ENCODE data around the gene GDNF. TPM values are rescaled to one million over a fixed set of nuclear protein-coding genes. Genes with fewer than 3 reads are reported as not detected.

The GDNF gene
- total and polyA plus RNA-seq, 2 donors, result 0.07 to 0.24 TPM

DNA sequence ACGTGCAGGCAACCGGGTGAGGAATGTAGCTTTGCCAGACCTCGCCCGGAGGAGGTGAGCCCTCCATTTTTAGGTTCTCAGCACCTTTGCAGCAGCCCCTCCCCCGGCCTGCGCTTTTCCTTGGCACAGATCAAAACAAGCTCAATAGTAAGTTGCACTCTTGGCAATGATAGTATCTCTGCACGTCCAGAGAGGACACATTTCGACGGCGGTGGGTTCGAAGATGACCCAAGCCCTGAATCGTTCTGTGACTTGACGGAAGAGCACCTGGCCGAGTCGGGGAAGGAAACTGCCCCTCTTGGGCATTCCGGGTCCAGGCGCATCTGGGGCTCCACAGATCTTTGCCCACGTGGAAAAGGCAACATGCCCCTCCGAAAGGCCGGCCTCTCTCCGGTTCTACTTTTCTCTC lies 904 bp downstream of the GDNF start:
- H3K27me3 ChIP-seq (ENCODE audit: control insufficient read depth in 2 of 2, insufficient read depth in 1 of 2, low read length in 1 of 2), result peaks cover 79 to 98% of the 10 kb centered on the region in 2 donors
- no peak overlapping the region for H3K4me3 ChIP-seq (ENCODE audit: low read length in 2 of 2)
- 11% methylated on average over 21 of the region's 21 CpGs for WGBS
- peaks cover 0 to 16% of the 10 kb centered on the region in 2 donors for H3K4me1 ChIP-seq (ENCODE audit: control insufficient read depth in 2 of 2, insufficient read depth in 2 of 2, low read length in 2 of 2)
- no peak for DNase-seq (ENCODE audit: low read depth in 6 of 9, low spot score in 9 of 9)
- peaks cover 2 to 16% of the 10 kb centered on the region in 2 donors for H3K9me3 ChIP-seq (ENCODE audit: control insufficient read depth in 2 of 2, insufficient read depth in 1 of 2, low read length in 1 of 2)
- no peak overlapping the region for H3K27ac ChIP-seq (ENCODE audit: low read depth in 1 of 2, low read length in 1 of 2)
- H3K36me3 ChIP-seq (ENCODE audit: control insufficient read depth in 2 of 2, insufficient read depth in 2 of 2, low read length in 1 of 2), result no peaks in the 10 kb centered on the region

GRCh38 chr5:37838152-37838932 lies 1.5 kb downstream of the GDNF start:
- DNase-seq (ENCODE audit: low read depth in 6 of 9, low spot score in 9 of 9), result no peak
- no peak overlapping the region for H3K27ac ChIP-seq (ENCODE audit: low read depth in 1 of 2, low read length in 1 of 2)
- WGBS, result 5% methylated on average over 47 of the region's 47 CpGs
- peaks cover 2 to 16% of the 10 kb centered on the region in 2 donors for H3K9me3 ChIP-seq (ENCODE audit: control insufficient read depth in 2 of 2, insufficient read depth in 1 of 2, low read length in 1 of 2)
- H3K36me3 ChIP-seq (ENCODE audit: control insufficient read depth in 2 of 2, insufficient read depth in 2 of 2, low read length in 1 of 2), result no peaks in the 10 kb centered on the region
- peaks cover 85 to 98% of the 10 kb centered on the region in 2 donors for H3K27me3 ChIP-seq (ENCODE audit: control insufficient read depth in 2 of 2, insufficient read depth in 1 of 2, low read length in 1 of 2)
- H3K4me3 ChIP-seq (ENCODE audit: low read length in 2 of 2), result no peak overlapping the region
- peaks cover 0 to 16% of the 10 kb centered on the region in 2 donors for H3K4me1 ChIP-seq (ENCODE audit: control insufficient read depth in 2 of 2, insufficient read depth in 2 of 2, low read length in 2 of 2)

DNA sequence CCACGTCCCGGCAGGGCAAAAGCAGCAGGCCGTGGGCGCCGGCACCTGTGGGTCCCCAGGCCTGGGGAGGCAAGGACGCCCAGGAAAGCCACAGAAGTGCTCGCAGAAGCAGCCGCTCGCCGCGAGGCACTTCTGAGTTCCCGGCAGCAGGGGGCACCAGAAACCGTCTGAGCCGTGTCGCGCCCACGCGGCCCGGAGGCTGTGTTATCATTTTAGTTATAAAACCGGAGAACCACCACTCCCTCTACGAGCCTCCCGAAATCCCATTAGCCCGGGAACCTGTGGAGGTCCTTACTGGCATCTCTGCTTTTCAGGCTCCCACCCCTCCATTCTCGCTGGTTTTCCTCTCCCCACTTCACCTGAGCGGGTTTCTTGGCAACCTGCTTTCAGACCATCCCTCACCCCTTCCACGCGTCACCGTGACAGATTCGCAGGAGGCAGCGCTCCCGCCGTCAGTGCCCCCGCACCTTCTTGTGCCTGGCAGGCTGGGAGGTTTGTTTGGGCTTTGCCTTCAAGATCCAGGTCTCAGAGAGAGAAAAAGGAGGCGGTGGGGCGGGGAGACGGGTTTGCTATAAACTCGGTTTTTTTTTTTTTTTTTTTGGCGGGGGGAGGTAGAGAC lies 2.3 kb downstream of the GDNF start:
- Histone ChIP-seq H3K27ac (ENCODE audit: low read depth in 1 of 2, low read length in 1 of 2) (no peak overlapping the region), H3K9me3 (ENCODE audit: control insufficient read depth in 2 of 2, insufficient read depth in 1 of 2, low read length in 1 of 2) (peaks cover 2 to 16% of the 10 kb centered on the region in 2 donors), H3K27me3 (ENCODE audit: control insufficient read depth in 2 of 2, insufficient read depth in 1 of 2, low read length in 1 of 2) (peaks cover 88 to 99% of the 10 kb centered on the region in 2 donors), H3K4me3 (ENCODE audit: low read length in 2 of 2) (no peak overlapping the region), H3K4me1 (ENCODE audit: control insufficient read depth in 2 of 2, insufficient read depth in 2 of 2, low read length in 2 of 2) (peaks cover 0 to 16% of the 10 kb centered on the region in 2 donors), H3K36me3 (ENCODE audit: control insufficient read depth in 2 of 2, insufficient read depth in 2 of 2, low read length in 1 of 2) (no peaks in the 10 kb centered on the region)
- peak in 8 of 9 donors; percentile 12 to 60 (median 28) for DNase-seq (ENCODE audit: low read depth in 6 of 9, low spot score in 9 of 9)
- 4% methylated on average over 38 of the region's 38 CpGs for WGBS

DNA sequence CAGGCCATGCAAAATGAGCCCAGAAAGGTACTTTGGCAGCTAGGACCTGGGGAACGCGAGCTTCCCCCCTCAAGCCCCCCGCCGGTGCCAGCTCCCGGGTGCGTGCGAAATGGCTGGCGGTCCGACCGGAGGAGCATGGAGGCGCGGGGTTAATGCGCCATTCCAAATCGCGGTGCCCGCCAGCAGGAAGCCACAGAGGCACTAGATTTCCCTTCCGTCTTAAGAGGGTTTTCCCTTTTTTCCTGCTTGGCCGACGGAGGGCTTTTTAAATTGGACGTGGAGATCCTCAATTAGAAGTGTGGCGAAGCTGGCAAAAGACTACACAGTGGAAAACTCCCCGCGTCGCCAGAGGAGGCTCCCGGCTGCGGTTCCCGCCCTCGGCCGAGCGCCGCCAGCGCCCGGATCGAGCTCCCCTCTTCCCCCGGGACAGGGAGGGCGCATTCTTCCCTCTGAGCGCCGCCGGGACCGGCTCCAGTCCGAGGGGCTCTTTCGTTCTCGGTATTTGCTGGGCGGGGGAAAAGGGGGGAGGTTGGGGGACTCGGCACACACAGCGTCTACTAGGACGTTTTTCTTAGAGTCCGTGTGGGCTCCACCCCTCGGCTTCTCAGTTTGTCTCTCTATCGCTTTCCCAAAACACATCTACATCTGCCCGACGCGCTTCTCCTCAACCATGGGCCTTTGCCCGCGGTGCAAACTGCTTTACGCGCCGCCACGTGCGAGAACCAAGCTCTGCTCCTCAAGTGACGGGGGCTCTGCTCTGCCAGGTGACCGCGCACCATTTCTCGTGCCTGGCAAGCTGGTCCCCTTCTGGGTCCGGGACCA lies 3.0 kb downstream of the GDNF start:
- WGBS, result 3% methylated on average over 65 of the region's 65 CpGs
- no peaks in the 10 kb centered on the region for H3K36me3 ChIP-seq (ENCODE audit: control insufficient read depth in 2 of 2, insufficient read depth in 2 of 2, low read length in 1 of 2)

GRCh38 chr5:37836235-37836591 lies 3.6 kb downstream of the GDNF start:
- H3K4me3 ChIP-seq (ENCODE audit: low read length in 2 of 2), result no peak overlapping the region
- no peaks in the 10 kb centered on the region for H3K36me3 ChIP-seq (ENCODE audit: control insufficient read depth in 2 of 2, insufficient read depth in 2 of 2, low read length in 1 of 2)
- peaks cover 0 to 16% of the 10 kb centered on the region in 2 donors for H3K4me1 ChIP-seq (ENCODE audit: control insufficient read depth in 2 of 2, insufficient read depth in 2 of 2, low read length in 2 of 2)
- no peak overlapping the region for H3K27ac ChIP-seq (ENCODE audit: low read depth in 1 of 2, low read length in 1 of 2)
- H3K27me3 ChIP-seq (ENCODE audit: control insufficient read depth in 2 of 2, insufficient read depth in 1 of 2, low read length in 1 of 2), result peaks cover 84 to 94% of the 10 kb centered on the region in 2 donors
- peaks cover 2 to 16% of the 10 kb centered on the region in 2 donors for H3K9me3 ChIP-seq (ENCODE audit: control insufficient read depth in 2 of 2, insufficient read depth in 1 of 2, low read length in 1 of 2)
- DNase-seq (ENCODE audit: low read depth in 6 of 9, low spot score in 9 of 9), result no peak
- WGBS, result 10% methylated on average over 16 of the region's 16 CpGs

More for the DNA sequence above, 3.0 kb downstream of the GDNF start:
- Histone ChIP-seq H3K4me1 (ENCODE audit: control insufficient read depth in 2 of 2, insufficient read depth in 2 of 2, low read length in 2 of 2) (peaks cover 0 to 16% of the 10 kb centered on the region in 2 donors), H3K9me3 (ENCODE audit: control insufficient read depth in 2 of 2, insufficient read depth in 1 of 2, low read length in 1 of 2) (peaks cover 2 to 16% of the 10 kb centered on the region in 2 donors), H3K4me3 (ENCODE audit: low read length in 2 of 2) (no peak overlapping the region), H3K27ac (ENCODE audit: low read depth in 1 of 2, low read length in 1 of 2) (no peak overlapping the region), H3K27me3 (ENCODE audit: control insufficient read depth in 2 of 2, insufficient read depth in 1 of 2, low read length in 1 of 2) (peaks cover 86 to 95% of the 10 kb centered on the region in 2 donors)
- no peak for DNase-seq (ENCODE audit: low read depth in 6 of 9, low spot score in 9 of 9)

GRCh38 chr5:37835380-37835973 lies 4.4 kb downstream of the GDNF start:
- no peaks in the 10 kb centered on the region for H3K36me3 ChIP-seq (ENCODE audit: control insufficient read depth in 2 of 2, insufficient read depth in 2 of 2, low read length in 1 of 2)
- H3K4me3 ChIP-seq (ENCODE audit: low read length in 2 of 2), result no peak overlapping the region
- H3K4me1 ChIP-seq (ENCODE audit: control insufficient read depth in 2 of 2, insufficient read depth in 2 of 2, low read length in 2 of 2), result peaks cover 0 to 16% of the 10 kb centered on the region in 2 donors
- peaks cover 2 to 16% of the 10 kb centered on the region in 2 donors for H3K9me3 ChIP-seq (ENCODE audit: control insufficient read depth in 2 of 2, insufficient read depth in 1 of 2, low read length in 1 of 2)
- peaks cover 77 to 91% of the 10 kb centered on the region in 2 donors for H3K27me3 ChIP-seq (ENCODE audit: control insufficient read depth in 2 of 2, insufficient read depth in 1 of 2, low read length in 1 of 2)
- 29% methylated on average over 19 of the region's 19 CpGs for WGBS
- DNase-seq (ENCODE audit: low read depth in 6 of 9, low spot score in 9 of 9), result no peak
- no peak overlapping the region for H3K27ac ChIP-seq (ENCODE audit: low read depth in 1 of 2, low read length in 1 of 2)

DNA sequence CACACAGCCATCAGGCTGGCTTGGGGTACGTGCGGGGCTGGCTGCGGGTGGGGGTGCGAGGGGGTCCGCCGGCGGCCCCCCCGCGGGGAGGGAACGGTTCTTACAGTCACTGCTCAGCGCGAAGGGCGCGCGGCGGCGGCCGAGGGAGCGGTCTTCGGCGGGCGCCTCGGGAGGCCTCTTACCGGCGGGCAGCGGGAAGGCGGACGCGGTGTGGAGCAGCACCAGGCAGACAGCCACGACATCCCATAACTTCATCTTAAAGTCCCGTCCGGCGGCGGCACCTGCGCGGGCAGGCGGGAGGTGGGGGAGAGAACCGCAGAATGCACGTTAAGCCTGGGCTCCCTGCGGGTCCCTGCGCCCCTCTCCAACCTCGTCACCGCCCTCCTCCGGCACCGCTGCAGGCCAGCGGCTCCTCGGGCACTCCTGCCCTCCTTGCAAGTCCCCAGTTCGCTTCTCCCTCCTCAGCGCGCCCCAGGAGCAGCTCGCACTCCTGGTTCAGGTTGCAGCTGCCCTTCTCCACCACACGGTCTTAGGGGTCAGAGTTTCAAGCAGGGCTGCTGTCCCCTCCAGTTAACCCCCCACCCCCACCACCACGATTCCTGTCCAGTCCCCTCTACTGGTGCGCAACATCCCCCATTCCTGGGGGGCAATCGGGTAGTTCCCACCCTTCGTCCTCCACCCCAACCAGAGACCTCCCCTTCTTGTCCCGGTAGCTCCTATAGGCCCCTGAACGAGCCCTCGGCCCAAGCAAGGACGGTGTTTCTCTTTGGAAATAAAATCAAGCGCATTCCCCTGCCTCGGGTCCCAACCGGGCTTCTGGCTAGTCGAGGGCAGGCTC lies 5.1 kb downstream of the GDNF start:
- Histone ChIP-seq H3K27ac (ENCODE audit: low read depth in 1 of 2, low read length in 1 of 2) (no peak overlapping the region), H3K4me1 (ENCODE audit: control insufficient read depth in 2 of 2, insufficient read depth in 2 of 2, low read length in 2 of 2) (peaks cover 0 to 16% of the 10 kb centered on the region in 2 donors), H3K9me3 (ENCODE audit: control insufficient read depth in 2 of 2, insufficient read depth in 1 of 2, low read length in 1 of 2) (peaks cover 2 to 16% of the 10 kb centered on the region in 2 donors), H3K4me3 (ENCODE audit: low read length in 2 of 2) (no peak overlapping the region), H3K27me3 (ENCODE audit: control insufficient read depth in 2 of 2, insufficient read depth in 1 of 2, low read length in 1 of 2) (peaks cover 70 to 88% of the 10 kb centered on the region in 2 donors), H3K36me3 (ENCODE audit: control insufficient read depth in 2 of 2, insufficient read depth in 2 of 2, low read length in 1 of 2) (no peaks in the 10 kb centered on the region)
- WGBS, result 3% methylated on average over 64 of the region's 64 CpGs
- no peak for DNase-seq (ENCODE audit: low read depth in 6 of 9, low spot score in 9 of 9)

- Histone ChIP-seq H3K27me3 (ENCODE audit: control insufficient read depth in 2 of 2, insufficient read depth in 1 of 2, low read length in 1 of 2) (peaks cover 62 to 80% of the 10 kb centered on the region in 2 donors), H3K4me3 (ENCODE audit: low read length in 2 of 2) (no peak overlapping the region), H3K36me3 (ENCODE audit: control insufficient read depth in 2 of 2, insufficient read depth in 2 of 2, low read length in 1 of 2) (no peaks in the 10 kb centered on the region), H3K4me1 (ENCODE audit: control insufficient read depth in 2 of 2, insufficient read depth in 2 of 2, low read length in 2 of 2) (peaks cover 0 to 16% of the 10 kb centered on the region in 2 donors), H3K27ac (ENCODE audit: low read depth in 1 of 2, low read length in 1 of 2) (no peak overlapping the region), H3K9me3 (ENCODE audit: control insufficient read depth in 2 of 2, insufficient read depth in 1 of 2, low read length in 1 of 2) (peaks cover 2 to 16% of the 10 kb centered on the region in 2 donors)
- WGBS, result 52% methylated on average over 6 of the region's 6 CpGs
- no peak for DNase-seq (ENCODE audit: low read depth in 6 of 9, low spot score in 9 of 9)
Observed at GRCh38 chr5:37833990-37834389, 5.9 kb downstream of the GDNF start.
